ENCODE data around the gene MTX1.
"Not testable (repeated sequence)": the region's sequence is repeated elsewhere in the genome, so short reads cannot be mapped to it uniquely, and the experiment has no call there.

MTX1 gene
- 10.6 to 30.7 (median 19.8) reads per million in 9 experiments for total RNA-seq

GRCh38 chr1:155208541-155209311 is at the start of gene MTX1:
MTX1 (plus strand) TSS chr1:155208695; CDS start chr1:155208805, 110 bp downstream.
- H3K36me3 Mint-ChIP-seq (ENCODE audit: insufficient read depth): peaks cover 30% of the 10 kb centered on the region
- H3K4me1 Mint-ChIP-seq (ENCODE audit: low read depth in 2 of 2): peaks cover 24 to 26% of the 10 kb centered on the region in 2 donors
- peak within 1 kb of the TSS; percentile 84 to 88 for H3K4me3 Mint-ChIP-seq
- H3K27me3 Mint-ChIP-seq: no peaks in the 10 kb centered on the region
- ATAC-seq (replicated peaks): peak; percentile 83
- no peaks in the 10 kb centered on the region for H3K9me3 Mint-ChIP-seq
- DNase-seq: peak; percentile 85 to 91 (median 90)
- peak within 1 kb of the TSS; percentile 98 for H3K27ac Mint-ChIP-seq

DNA sequence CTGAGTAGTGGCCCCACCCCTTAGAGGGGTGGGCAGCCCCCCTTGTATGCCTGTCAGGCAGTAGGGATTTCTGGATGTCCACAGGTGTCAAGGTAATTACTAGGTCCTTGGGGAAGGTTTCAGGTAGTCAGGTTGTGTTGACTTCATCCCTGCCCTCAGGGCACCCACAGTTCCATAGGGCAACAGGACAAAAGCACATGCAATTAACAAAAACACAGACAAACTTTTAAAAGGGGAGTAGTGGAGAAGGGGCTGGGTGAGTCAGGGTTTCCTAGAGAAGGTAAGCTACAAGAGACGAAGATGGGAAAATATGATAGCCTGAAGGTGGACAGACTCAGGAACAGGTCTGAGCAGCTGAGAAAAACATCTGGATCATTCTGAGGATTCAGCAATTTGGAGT is 49.5 kb upstream of the MTX1 start:
- H3K27me3 Mint-ChIP-seq: peaks cover 0 to under 1% of the 10 kb centered on the region in 2 donors
- ATAC-seq (replicated peaks): no peak
- H3K27ac Mint-ChIP-seq: no peak overlapping the region
- H3K9me3 Mint-ChIP-seq: no peaks in the 10 kb centered on the region
- no peaks in the 10 kb centered on the region for H3K4me1 Mint-ChIP-seq (ENCODE audit: low read depth in 2 of 2)
- no peak for DNase-seq
- no peak overlapping the region for H3K4me3 Mint-ChIP-seq
- H3K36me3 Mint-ChIP-seq (ENCODE audit: insufficient read depth): no peaks in the 10 kb centered on the region

- no peak for ATAC-seq (replicated peaks)
- peaks cover 4% of the 10 kb centered on the region for H3K36me3 Mint-ChIP-seq (ENCODE audit: insufficient read depth)
Measured at GRCh38 chr1:155160128-155160527, 48.4 kb upstream of the MTX1 start.

DNA sequence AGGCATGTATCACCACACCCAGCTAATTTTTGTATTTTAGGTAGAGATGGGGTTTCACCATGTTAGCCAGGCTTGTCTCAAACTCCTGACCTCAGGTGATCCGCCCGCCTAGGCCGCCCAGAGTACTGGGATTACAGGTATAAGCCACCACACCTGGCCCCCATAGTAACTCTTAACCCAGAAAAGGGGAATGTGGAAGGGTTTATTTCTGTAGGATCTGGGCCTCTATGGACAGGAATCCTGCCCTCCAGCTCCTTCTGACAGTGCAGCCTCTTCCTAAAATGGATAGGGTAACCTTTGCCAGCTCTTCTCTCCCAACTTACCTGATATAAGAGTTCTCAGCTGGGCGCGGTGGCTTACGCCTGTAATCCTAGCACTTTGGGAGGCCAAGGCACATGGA is 45.9 kb upstream of the MTX1 start:
- DNase-seq; ATAC-seq (replicated peaks); H3K4me1 Mint-ChIP-seq (ENCODE audit: low read depth in 2 of 2); H3K27ac Mint-ChIP-seq; H3K9me3 Mint-ChIP-seq; H3K27me3 Mint-ChIP-seq; H3K36me3 Mint-ChIP-seq (ENCODE audit: insufficient read depth); H3K4me3 Mint-ChIP-seq: not testable (repeated sequence)

More at GRCh38 chr1:155160128-155160527, 48.4 kb upstream of the MTX1 start:
- H3K4me3 Mint-ChIP-seq: no peak overlapping the region
- H3K27me3 Mint-ChIP-seq: no peaks in the 10 kb centered on the region
- DNase-seq: no peak
- no peaks in the 10 kb centered on the region for H3K9me3 Mint-ChIP-seq
- no peaks in the 10 kb centered on the region for H3K4me1 Mint-ChIP-seq (ENCODE audit: low read depth in 2 of 2)
- H3K27ac Mint-ChIP-seq: no peak overlapping the region

- peaks cover 6 to 13% of the 10 kb centered on the region in 2 donors for H3K4me1 Mint-ChIP-seq (ENCODE audit: low read depth in 2 of 2)
- DNase-seq; H3K4me3 Mint-ChIP-seq; H3K36me3 Mint-ChIP-seq (ENCODE audit: insufficient read depth); H3K9me3 Mint-ChIP-seq; H3K27me3 Mint-ChIP-seq; ATAC-seq (replicated peaks); H3K27ac Mint-ChIP-seq: not testable (repeated sequence)
Measured at GRCh38 chr1:155163785-155164184, 44.7 kb upstream of the MTX1 start.

GRCh38 chr1:155164625-155165024 is 43.9 kb upstream of the MTX1 start:
- Mint-ChIP-seq H3K36me3 (ENCODE audit: insufficient read depth) (peaks cover 11% of the 10 kb centered on the region), H3K4me1 (ENCODE audit: low read depth in 2 of 2) (peaks cover 6 to 14% of the 10 kb centered on the region in 2 donors)
- H3K4me3 Mint-ChIP-seq; H3K27ac Mint-ChIP-seq; H3K9me3 Mint-ChIP-seq; DNase-seq; H3K27me3 Mint-ChIP-seq; ATAC-seq (replicated peaks): not testable (repeated sequence)

- Mint-ChIP-seq H3K4me1 (ENCODE audit: low read depth in 2 of 2) (peaks cover 9 to 14% of the 10 kb centered on the region in 2 donors), H3K9me3 (no peaks in the 10 kb centered on the region), H3K4me3 (no peak overlapping the region), H3K27me3 (no peaks in the 10 kb centered on the region), H3K36me3 (ENCODE audit: insufficient read depth) (peaks cover 20% of the 10 kb centered on the region), H3K27ac (no peak overlapping the region)
- DNase-seq (no peak), ATAC-seq (replicated peaks) (no peak)
Measured at GRCh38 chr1:155166051-155166470, 42.4 kb upstream of the MTX1 start.

DNA sequence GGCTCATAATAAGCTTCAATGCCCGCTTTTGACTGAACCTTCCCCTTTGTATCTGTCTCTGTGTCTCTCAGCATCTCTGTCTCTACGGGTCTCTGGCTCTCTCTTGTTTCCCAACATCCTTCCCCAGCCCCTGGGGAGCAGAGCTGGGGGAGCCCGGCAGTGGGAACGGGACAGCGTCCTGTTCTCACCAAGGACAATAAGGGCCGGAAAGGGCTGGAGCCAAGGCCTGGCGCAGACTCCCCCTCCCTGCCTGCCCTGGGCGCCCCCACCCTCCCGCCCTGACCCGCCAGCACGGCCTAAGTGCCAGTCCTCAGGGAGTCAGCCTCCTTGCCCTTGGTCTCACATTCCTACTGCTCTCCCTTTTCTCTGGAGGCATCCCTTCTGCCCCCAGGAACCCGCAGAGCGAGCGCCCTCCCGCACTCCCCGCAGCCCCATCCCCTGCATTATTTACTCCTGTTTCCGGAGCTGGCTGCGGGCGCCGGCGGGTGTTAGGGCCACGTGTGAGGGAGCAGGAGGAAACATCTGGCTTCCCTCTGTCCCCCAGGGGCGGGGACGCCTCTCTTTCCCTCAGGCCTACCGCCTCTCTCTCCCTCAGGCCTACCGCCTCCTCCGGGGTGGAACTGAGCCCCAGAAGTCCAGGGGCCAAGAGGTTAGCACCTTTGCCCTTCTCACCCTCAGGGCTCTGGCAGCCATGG is 41.9 kb upstream of the MTX1 start:
- H3K9me3 Mint-ChIP-seq: no peaks in the 10 kb centered on the region
- no peak overlapping the region for H3K4me3 Mint-ChIP-seq
- DNase-seq (no peak), ATAC-seq (replicated peaks) (no peak)
- no peak overlapping the region for H3K27ac Mint-ChIP-seq
- peaks cover 9 to 14% of the 10 kb centered on the region in 2 donors for H3K4me1 Mint-ChIP-seq (ENCODE audit: low read depth in 2 of 2)
- H3K27me3 Mint-ChIP-seq: no peaks in the 10 kb centered on the region
- peaks cover 20% of the 10 kb centered on the region for H3K36me3 Mint-ChIP-seq (ENCODE audit: insufficient read depth)

DNA sequence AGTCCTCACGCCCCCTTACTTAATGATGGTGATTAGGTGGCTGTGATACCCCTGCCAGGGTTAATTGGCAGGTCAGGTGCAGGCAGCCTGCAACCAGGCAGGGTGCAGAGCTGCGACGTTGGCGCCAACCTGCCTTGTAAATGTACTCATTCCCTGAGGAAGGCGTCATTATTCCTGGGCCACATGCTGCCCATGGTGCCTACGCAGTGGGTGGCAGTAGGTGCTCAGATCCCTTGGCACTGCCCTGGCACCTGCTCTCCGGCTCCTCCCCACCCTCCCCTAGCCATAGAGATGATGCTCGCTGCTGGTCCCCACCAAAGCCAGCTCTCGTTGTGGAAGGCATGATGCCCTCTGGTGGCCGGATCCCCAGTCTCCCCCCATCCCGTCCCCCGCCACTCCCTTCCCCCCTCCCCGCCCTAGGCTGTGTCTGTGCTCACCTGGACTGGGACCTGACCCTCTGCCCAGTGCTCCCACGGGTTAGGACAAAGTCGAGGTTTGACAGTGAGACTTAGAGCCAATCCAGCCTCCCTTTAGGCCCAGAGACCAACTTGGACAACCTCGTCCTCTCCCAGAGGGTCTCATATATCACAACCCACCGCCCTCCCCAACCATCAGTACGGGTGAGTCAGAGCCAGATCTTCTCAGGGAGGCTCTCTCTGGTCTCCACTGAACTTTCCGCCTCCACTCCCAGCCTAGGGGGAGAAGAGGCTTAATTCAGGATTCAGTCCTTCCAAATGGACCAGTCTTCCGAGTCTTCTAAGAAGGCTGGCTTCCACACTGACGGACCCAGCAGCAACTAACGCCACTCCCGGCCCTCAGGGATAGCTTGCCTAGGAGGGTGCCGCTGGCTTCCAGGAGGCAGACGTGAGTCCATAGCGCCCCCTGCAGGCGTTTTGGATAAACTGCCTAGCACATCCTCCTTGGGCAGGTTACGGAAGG is 41.1 kb upstream of the MTX1 start:
- DNase-seq (peak; percentile 80 to 85 (median 81)), ATAC-seq (replicated peaks) (peak; percentile 83)
- Mint-ChIP-seq H3K27ac (no peak overlapping the region), H3K4me1 (ENCODE audit: low read depth in 2 of 2) (peaks cover 15 to 19% of the 10 kb centered on the region in 2 donors), H3K4me3 (peak overlapping the region; percentile 44 to 72), H3K36me3 (ENCODE audit: insufficient read depth) (peaks cover 28% of the 10 kb centered on the region), H3K27me3 (no peaks in the 10 kb centered on the region), H3K9me3 (no peaks in the 10 kb centered on the region)

GRCh38 chr1:155168105-155168445 is 40.4 kb upstream of the MTX1 start:
- not testable (repeated sequence) for DNase-seq; H3K27me3 Mint-ChIP-seq; H3K9me3 Mint-ChIP-seq; H3K27ac Mint-ChIP-seq; ATAC-seq (replicated peaks)
- Mint-ChIP-seq H3K4me1 (ENCODE audit: low read depth in 2 of 2) (peaks cover 19 to 23% of the 10 kb centered on the region in 2 donors), H3K4me3 (peak overlapping the region in 1 of 2 donors; percentile 72), H3K36me3 (ENCODE audit: insufficient read depth) (peaks cover 34% of the 10 kb centered on the region)

DNA sequence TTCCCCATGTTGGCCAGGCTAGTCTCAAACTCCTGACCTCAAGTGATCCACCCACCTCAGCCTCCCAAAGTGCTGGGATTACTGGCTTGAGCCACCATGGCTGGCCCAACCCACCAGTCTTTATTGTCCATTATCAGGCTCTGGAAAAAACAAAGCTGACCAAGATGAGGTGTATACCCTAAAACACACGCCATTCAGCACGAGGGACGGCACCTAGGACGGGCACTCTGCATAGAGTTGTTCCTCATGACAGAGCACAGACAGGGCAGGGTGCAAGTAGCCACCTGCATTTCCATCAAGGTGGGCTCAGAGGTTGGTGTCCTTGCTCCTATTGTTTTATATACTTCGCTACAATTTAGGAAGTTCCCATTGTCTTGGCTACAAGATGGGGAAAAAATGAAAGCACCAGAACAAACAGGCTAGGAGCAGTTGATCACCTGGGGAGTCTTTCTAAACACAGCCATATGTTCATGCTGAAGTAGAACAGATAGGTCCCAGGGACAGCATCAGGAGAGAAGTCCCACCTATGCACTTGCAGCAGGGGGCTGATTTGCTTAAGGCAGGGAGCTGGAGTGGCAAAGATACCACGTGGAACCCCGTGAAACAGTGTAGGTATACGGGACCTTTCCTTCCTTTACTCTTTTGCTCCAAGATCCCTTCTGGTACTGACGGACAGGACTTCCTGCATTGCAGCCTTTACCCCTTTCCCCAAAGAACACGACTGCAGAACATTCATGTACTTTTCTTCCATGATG is 39.9 kb upstream of the MTX1 start:
- ATAC-seq (replicated peaks) (no peak), DNase-seq (no peak)
- Mint-ChIP-seq H3K9me3 (no peaks in the 10 kb centered on the region), H3K4me3 (no peak overlapping the region), H3K27ac (no peak overlapping the region), H3K36me3 (ENCODE audit: insufficient read depth) (peaks cover 37% of the 10 kb centered on the region), H3K4me1 (ENCODE audit: low read depth in 2 of 2) (peaks cover 24 to 28% of the 10 kb centered on the region in 2 donors), H3K27me3 (no peaks in the 10 kb centered on the region)

- H3K36me3 Mint-ChIP-seq (ENCODE audit: insufficient read depth): peaks cover 39% of the 10 kb centered on the region
- no peaks in the 10 kb centered on the region for H3K9me3 Mint-ChIP-seq
- ATAC-seq (replicated peaks) (no peak), DNase-seq (no peak)
- no peaks in the 10 kb centered on the region for H3K27me3 Mint-ChIP-seq
- no peak overlapping the region for H3K4me3 Mint-ChIP-seq
- H3K4me1 Mint-ChIP-seq (ENCODE audit: low read depth in 2 of 2): peaks cover 30 to 34% of the 10 kb centered on the region in 2 donors
- no peak overlapping the region for H3K27ac Mint-ChIP-seq
Measured at GRCh38 chr1:155169541-155169940, 39.0 kb upstream of the MTX1 start.

Measured in effector memory CD8-positive, alpha-beta T cell (primary cell).